ENCODE measurements around the gene SMOC1. TPM values are rescaled to one million over a fixed set of nuclear protein-coding genes. Genes with fewer than 3 reads are reported as not detected.

The SMOC1 gene
- total RNA-seq, 3 donors from 2014 or later = 1.2 to 2.0 (median 1.7) TPM

DNA sequence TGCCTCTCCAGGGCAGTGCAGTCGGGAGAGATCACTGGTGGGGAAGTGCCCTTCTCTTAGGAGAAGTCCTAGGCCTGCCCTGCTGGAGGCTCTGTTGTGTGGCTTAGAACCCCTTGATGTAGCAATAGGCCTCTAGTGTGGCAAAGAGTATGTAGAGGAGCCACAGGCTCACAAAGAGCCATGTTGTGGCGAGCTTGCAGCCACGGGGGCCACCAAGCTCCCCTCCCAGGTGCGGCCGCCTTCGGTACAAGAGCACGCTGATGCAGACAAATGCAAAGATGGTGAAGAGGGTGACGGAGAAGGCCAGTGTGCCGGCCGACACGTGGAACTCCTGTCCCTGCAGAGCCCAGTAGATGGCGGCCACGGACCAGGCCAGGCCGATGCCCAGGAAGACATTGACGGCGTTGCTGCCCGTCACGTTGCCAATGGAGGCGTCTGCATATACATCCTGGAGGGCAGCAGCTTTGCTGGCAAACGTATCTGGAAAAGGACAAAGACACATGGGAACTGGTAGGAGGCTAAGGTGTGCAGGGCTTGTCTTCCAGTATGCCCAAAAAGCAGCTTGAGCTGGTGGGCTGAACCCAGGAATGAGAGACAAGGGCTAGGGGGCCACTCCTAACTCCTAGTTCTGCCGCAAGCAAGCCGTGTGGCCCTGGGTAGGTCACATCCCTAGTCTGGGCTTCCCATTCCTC is 166.8 kb downstream of the SMOC1 start:
- Histone ChIP-seq H3K4me1 (ENCODE audit: low read depth) (no peaks in the 10 kb centered on the region), H3K9me3 (no peaks in the 10 kb centered on the region), H3K36me3 (ENCODE audit: low read depth) (no peaks in the 10 kb centered on the region), H3K4me3 (no peak overlapping the region)
- peak; percentile 92 for ATAC-seq
- intact Hi-C loops (cut with DNase I, micrococcal nuclease) = no loop called here
- TF ChIP-seq CTCF (IDR thresholded peaks at IDR 0.05) = peak; percentile 51
- DNase-seq = peak; percentile 74 to 82 (median 80)

DNA sequence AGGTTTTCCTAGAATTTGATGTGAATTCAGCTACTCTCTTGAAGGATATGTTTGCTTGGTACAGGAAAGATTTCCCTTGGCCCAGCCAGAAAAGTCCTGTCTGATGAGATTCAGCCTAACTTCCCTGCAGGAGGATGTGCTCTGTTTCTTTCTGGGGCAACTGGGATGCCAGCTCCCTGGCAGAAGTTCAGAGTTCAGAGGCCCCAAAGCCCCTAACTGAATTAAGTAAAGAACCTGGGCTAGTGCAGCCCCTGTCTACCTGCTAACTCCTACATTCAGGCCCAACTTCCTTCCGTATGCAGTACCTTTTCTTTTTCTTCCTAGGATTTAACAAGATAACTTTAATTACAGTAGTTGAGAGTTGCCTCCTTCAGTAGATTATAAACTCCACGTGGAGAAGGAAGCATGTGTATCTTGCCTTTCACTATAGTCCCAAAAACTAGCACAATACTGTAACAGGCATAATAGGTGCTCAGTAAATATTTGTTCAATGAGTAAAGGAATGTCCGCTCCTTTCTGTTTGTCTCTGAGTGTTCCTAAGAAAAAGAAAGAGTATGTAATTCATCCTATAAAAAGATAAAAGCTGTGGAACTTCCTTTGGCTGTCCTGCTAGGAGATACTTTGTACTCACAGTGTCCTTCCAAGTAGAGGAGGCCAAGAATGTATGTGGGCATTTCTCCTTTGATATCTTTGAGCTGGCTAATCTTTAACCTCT is 168.5 kb downstream of the SMOC1 start:
- no peaks in the 10 kb centered on the region for H3K36me3 ChIP-seq (ENCODE audit: low read depth)
- ATAC-seq (peak; percentile 85), DNase-seq (no peak)
- H3K9me3 ChIP-seq = no peaks in the 10 kb centered on the region
- no peak overlapping the region for H3K4me3 ChIP-seq
- TF ChIP-seq CTCF (IDR thresholded peaks at IDR 0.05) = no peak
- H3K4me1 ChIP-seq (ENCODE audit: low read depth) = no peaks in the 10 kb centered on the region
- intact Hi-C loops (cut with DNase I, micrococcal nuclease) = no loop called here

DNA sequence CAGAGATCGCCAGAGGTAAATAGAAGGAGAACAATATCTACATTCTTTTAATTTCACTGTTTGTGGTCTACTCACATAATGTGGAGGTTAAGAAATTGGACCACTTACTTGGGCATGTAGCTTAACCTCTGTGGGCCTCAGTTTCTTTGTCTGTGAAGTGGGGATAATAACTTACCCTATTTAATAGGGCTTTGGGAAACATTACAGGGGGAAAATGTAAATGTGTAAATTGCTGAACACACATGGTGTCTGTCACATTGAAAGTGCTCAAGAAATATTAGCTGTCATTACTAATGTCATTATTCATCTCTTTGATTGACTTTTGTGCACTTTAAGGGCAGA is 169.1 kb downstream of the SMOC1 start:
- Histone ChIP-seq H3K4me1 (ENCODE audit: low read depth) (no peaks in the 10 kb centered on the region), H3K36me3 (ENCODE audit: low read depth) (no peaks in the 10 kb centered on the region), H3K9me3 (no peaks in the 10 kb centered on the region), H3K4me3 (no peak overlapping the region)
- no peak for DNase-seq
- intact Hi-C loops (cut with DNase I, micrococcal nuclease) = no loop called here
- no peak for TF ChIP-seq CTCF (IDR thresholded peaks at IDR 0.05)
- ATAC-seq = no peak

DNA sequence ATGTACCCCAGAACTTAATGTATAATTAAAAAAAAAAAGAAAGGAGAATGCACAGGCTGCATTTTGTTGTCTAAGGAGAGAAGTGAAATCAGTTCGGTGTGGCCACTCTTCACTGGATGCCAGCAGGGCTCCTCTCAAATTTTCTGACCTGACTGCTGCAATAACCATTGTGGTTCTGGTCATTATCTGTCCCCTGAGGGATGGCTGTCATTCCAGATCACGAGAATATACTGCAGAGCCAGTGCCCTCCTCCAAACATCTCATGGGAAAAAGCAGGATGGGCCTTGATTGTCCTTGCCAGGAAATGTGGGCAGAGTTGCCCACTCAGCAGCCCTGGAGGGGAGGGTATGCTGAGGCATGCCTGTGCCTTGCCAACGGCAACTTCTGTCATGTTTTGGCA is 170.4 kb downstream of the SMOC1 start:
- intact Hi-C loops (cut with DNase I, micrococcal nuclease) = no loop called here
- no peak for ATAC-seq
- DNase-seq = no peak

GRCh38 chr14:70050136-70050535 is 170.9 kb downstream of the SMOC1 start:
- TF ChIP-seq CTCF (IDR thresholded peaks at IDR 0.05) = no peak
- Histone ChIP-seq H3K9me3 (no peaks in the 10 kb centered on the region), H3K4me1 (ENCODE audit: low read depth) (no peaks in the 10 kb centered on the region), H3K4me3 (no peak overlapping the region), H3K36me3 (ENCODE audit: low read depth) (no peaks in the 10 kb centered on the region)
- ATAC-seq = no peak
- no peak for DNase-seq
- intact Hi-C loops (cut with DNase I, micrococcal nuclease) = no loop called here

More for the DNA sequence above, 170.4 kb downstream of the SMOC1 start:
- no peak overlapping the region for H3K4me3 ChIP-seq
- H3K36me3 ChIP-seq (ENCODE audit: low read depth) = no peaks in the 10 kb centered on the region
- TF ChIP-seq CTCF (IDR thresholded peaks at IDR 0.05) = no peak
- no peaks in the 10 kb centered on the region for H3K9me3 ChIP-seq
- no peaks in the 10 kb centered on the region for H3K4me1 ChIP-seq (ENCODE audit: low read depth)

All from mucosa of descending colon (tissue), 3 donors.